Fibroblast of lung (primary cell): ENCODE measurements around the gene JMJD4. TPM values are rescaled to one million over a fixed set of nuclear protein-coding genes. Genes with fewer than 3 reads are reported as not detected.

ENCODE experiments used
- DNase-seq, 2 donors: peaks; one replicate each; pipeline versions ENCODE4 v3.0.0 to v3.0.0-alpha.2; 2010; ENCODE audit warnings: low read depth in 2 of 2
- H2AFZ ChIP-seq: 2 replicates; pipeline ENCODE4 v1.5.1; 2012; ENCODE audit warnings: low read length, control low read depth, inconsistent platforms
- H3K27ac ChIP-seq: 2 replicates; pipeline ENCODE4 v1.5.1; 2011; ENCODE audit warnings: low read length, control low read depth; ENCODE audit not compliant: insufficient read depth
- H3K27me3 ChIP-seq: 2 replicates; pipeline ENCODE4 v1.5.1; 2011; ENCODE audit warnings: mild to moderate bottlenecking, low read length; ENCODE audit not compliant: control insufficient read depth, insufficient read depth
- H3K36me3 ChIP-seq: 2 replicates; pipeline ENCODE4 v1.5.1; 2011; ENCODE audit warnings: low read length; ENCODE audit not compliant: control insufficient read depth, insufficient read depth
- H3K4me1 ChIP-seq: 2 replicates; pipeline ENCODE4 v1.5.1; 2011; ENCODE audit warnings: low read length; ENCODE audit not compliant: control insufficient read depth, insufficient read depth; ENCODE audit errors: extremely low read depth
- H3K4me2 ChIP-seq: 2 replicates; pipeline ENCODE4 v1.5.1; 2011; ENCODE audit warnings: low read length, control low read depth; ENCODE audit not compliant: insufficient read depth; ENCODE audit errors: extremely low read depth
- H3K4me3 ChIP-seq, 4 experiments: fragments of 200-600 bp in 1 of 4; sonication (generic) in 1 of 4; replicated peaks in 1 of 4; 2 replicates each; pipeline ENCODE4 v1.5.1; 2011 to 2016; ENCODE audit warnings: low read length in 4 of 4, low read depth in 3 of 4, mild to moderate bottlenecking in 3 of 4, control low read depth in 2 of 4, inconsistent platforms in 1 of 4, mixed read lengths in 1 of 4; ENCODE audit not compliant: insufficient read depth in 1 of 4; ENCODE audit errors: control extremely low read depth in 1 of 4
- H3K79me2 ChIP-seq: 2 replicates; pipeline ENCODE4 v1.5.1; 2012; ENCODE audit warnings: mild to moderate bottlenecking, low read length, inconsistent platforms; ENCODE audit not compliant: control insufficient read depth, insufficient read depth
- H3K9ac ChIP-seq: 2 replicates; pipeline ENCODE4 v1.5.1; 2011; ENCODE audit warnings: mild to moderate bottlenecking, low read length, control low read depth; ENCODE audit not compliant: insufficient read depth
- H3K9me3 ChIP-seq: 2 replicates; pipeline ENCODE4 v1.5.1; 2012; ENCODE audit warnings: low read depth, low read length; ENCODE audit not compliant: control insufficient read depth, insufficient read depth
- H4K20me1 ChIP-seq: 2 replicates; pipeline ENCODE4 v1.5.1; 2011; ENCODE audit warnings: low read length; ENCODE audit not compliant: control insufficient read depth, insufficient read depth; ENCODE audit errors: extremely low read depth
- EZH2 ChIP-seq: IDR thresholded peaks from 2 replicates; pipeline ENCODE4 v1.5.1; 2012; ENCODE audit warnings: low read length, control low read depth, mild to moderate bottlenecking; ENCODE audit errors: missing control alignments
- polyA plus RNA-seq, 2 donors: library from polyadenylated mRNA; depleted of rRNA in 1 of 2; stranded (reverse) in 1 of 2; unstranded in 1 of 2; fragments of >200 nt; gene quantifications; 2 replicates each; pipeline ENCODE4 v1.2.1, GENCODE V29; 2011 to 2012; ENCODE audit warnings: missing spikeins in 1 of 2
- total RNA-seq: library from RNA; depleted of rRNA; stranded (reverse); fragments of >200 nt; gene quantifications from 2 replicates; pipeline ENCODE4 v1.2.1, GENCODE V29; 2014
- TF ChIP-seq, protein P1 (sequence below), 2 donors: IDR thresholded peaks in 1 of 2; conservative IDR thresholded peaks in 1 of 2; 1 replicate in 1 of 2; 2 replicates in 1 of 2; pipeline ENCODE4 v1.5.1; 2011 to 2012; ENCODE audit warnings: low read length in 2 of 2, control low read depth in 1 of 2, inconsistent platforms in 1 of 2, low read depth in 1 of 2, mild to moderate bottlenecking in 1 of 2

Gene JMJD4
- total and polyA plus RNA-seq, 2 donors (not counting 1 experiment from before 2014, with no cell fraction given), result 12.1 to 26.4 TPM

DNA sequence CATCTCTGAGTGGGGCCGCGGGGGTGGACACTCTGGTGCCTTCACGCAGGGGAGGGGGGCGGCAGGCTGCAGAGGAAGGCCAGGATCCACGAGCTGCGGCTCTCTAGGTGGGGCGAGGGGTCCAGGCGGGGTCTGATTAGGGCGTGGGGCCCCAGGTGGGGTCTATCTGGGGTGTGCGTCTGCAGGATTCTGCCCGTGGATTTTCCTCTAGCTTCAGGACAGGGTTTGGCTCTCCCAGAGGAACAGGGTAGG, 6.3 kb downstream of the JMJD4 start:
- Histone ChIP-seq H2AFZ (no peak overlapping the region), H3K27ac (no peak overlapping the region), H3K4me1 (no peaks in the 10 kb centered on the region), H3K4me2 (peak overlapping the region; percentile 88), H3K36me3 (peaks cover 6% of the 10 kb centered on the region), H3K4me3 (peak overlapping the region; percentile 32 to 61 (median 52)), H4K20me1 (no peaks in the 10 kb centered on the region), H3K27me3 (no peaks in the 10 kb centered on the region), H3K9me3 (no peaks in the 10 kb centered on the region), H3K9ac (no peak overlapping the region), H3K79me2 (peaks cover 6% of the 10 kb centered on the region)
- DNase-seq, result no peak
- no peak for TF ChIP-seq EZH2
- TF ChIP-seq, protein P1, sequence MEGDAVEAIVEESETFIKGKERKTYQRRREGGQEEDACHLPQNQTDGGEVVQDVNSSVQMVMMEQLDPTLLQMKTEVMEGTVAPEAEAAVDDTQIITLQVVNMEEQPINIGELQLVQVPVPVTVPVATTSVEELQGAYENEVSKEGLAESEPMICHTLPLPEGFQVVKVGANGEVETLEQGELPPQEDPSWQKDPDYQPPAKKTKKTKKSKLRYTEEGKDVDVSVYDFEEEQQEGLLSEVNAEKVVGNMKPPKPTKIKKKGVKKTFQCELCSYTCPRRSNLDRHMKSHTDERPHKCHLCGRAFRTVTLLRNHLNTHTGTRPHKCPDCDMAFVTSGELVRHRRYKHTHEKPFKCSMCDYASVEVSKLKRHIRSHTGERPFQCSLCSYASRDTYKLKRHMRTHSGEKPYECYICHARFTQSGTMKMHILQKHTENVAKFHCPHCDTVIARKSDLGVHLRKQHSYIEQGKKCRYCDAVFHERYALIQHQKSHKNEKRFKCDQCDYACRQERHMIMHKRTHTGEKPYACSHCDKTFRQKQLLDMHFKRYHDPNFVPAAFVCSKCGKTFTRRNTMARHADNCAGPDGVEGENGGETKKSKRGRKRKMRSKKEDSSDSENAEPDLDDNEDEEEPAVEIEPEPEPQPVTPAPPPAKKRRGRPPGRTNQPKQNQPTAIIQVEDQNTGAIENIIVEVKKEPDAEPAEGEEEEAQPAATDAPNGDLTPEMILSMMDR (conservative IDR thresholded peaks at IDR 0.05 in 1 of 2, IDR thresholded peaks at IDR 0.05 in 1 of 2; ENCODE audit: low read depth in 1 of 2, low read length in 2 of 2), result no peak

DNA sequence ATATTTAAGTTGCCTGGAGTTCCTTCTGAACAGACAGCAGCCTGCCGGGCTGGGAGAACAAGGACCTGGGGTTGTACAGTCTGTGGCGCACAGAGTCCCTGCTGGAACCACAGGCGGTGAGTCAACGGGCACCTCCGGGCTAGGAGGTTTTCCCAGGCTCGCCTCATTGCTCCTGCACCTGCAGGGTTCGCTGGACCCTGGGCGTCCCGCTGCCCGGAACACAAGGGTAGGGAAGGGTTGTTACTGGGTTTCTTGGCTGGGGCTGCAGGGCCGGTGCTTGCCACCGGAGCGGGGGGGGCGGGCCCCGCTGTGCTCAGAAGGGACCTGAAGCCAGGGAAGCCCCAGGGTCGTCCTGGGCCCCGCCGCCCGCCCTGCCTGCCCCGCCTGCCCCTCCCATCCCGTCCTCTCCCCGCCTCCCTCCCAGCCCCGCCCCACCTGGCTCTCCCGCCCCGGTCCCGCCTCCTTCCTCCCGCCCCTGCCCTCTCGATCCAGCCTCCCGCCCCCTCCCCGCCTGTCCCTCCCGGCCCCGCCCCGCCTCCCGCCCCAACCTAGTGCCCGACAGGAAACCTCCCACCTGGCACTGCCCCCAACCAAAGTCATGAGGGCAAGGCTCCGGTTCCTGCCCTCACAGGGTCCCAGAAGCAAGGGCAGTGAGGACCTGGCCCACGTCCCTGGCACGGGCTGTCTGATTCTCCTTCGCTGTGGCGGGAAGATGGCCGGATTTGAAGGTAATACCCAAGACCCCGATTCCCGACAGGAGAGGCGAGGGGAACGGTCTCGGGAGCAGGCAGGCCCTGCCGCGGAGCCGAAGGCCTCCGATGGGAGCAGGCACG, 6.8 kb downstream of the JMJD4 start:
- H3K36me3 ChIP-seq, result peaks cover 5% of the 10 kb centered on the region
- H2AFZ ChIP-seq, result no peak overlapping the region
- H3K9me3 ChIP-seq, result no peaks in the 10 kb centered on the region
- peak; percentile 31 to 62 for DNase-seq
- no peak overlapping the region for H3K27ac ChIP-seq
- no peaks in the 10 kb centered on the region for H4K20me1 ChIP-seq
- no peaks in the 10 kb centered on the region for H3K4me1 ChIP-seq
- peaks cover under 1% of the 10 kb centered on the region for H3K79me2 ChIP-seq
- H3K27me3 ChIP-seq, result no peaks in the 10 kb centered on the region
- H3K9ac ChIP-seq, result peak overlapping the region; percentile 37
- peak overlapping the region; percentile 32 to 61 (median 52) for H3K4me3 ChIP-seq
- no peak for TF ChIP-seq EZH2
- TF ChIP-seq, protein P1 (conservative IDR thresholded peaks at IDR 0.05 in 1 of 2, IDR thresholded peaks at IDR 0.05 in 1 of 2; ENCODE audit: low read depth in 1 of 2, low read length in 2 of 2), result no peak
- H3K4me2 ChIP-seq, result peak overlapping the region; percentile 88

- Histone ChIP-seq H3K4me2 (no peak overlapping the region), H3K27me3 (no peaks in the 10 kb centered on the region), H3K79me2 (no peaks in the 10 kb centered on the region), H3K9ac (no peak overlapping the region), H4K20me1 (no peaks in the 10 kb centered on the region), H2AFZ (no peak overlapping the region), H3K27ac (no peak overlapping the region), H3K4me3 (no peak overlapping the region), H3K4me1 (no peaks in the 10 kb centered on the region), H3K9me3 (no peaks in the 10 kb centered on the region), H3K36me3 (peaks cover 4% of the 10 kb centered on the region)
- DNase-seq, result no peak
- no peak for TF ChIP-seq EZH2
- TF ChIP-seq, protein P1 (conservative IDR thresholded peaks at IDR 0.05 in 1 of 2, IDR thresholded peaks at IDR 0.05 in 1 of 2; ENCODE audit: low read depth in 1 of 2, low read length in 2 of 2), result no peak
Measured at GRCh38 chr1:227726924-227727599, 8.0 kb downstream of the JMJD4 start.
